NCI-H460 (cell line): ENCODE results near the gene HPS3. TPM values are rescaled to one million over a fixed set of nuclear protein-coding genes. Genes with fewer than 3 reads are reported as not detected.
"Not testable (repeated sequence)": the region's sequence is repeated elsewhere in the genome, so short reads cannot be mapped to it uniquely, and the experiment has no call there.

Experiments
- DNase-seq: peaks from one replicate; pipeline ENCODE4 v3.0.0-alpha.2; 2016; ENCODE audit warnings: low read depth; ENCODE audit errors: extremely low read depth
- total RNA-seq: library from RNA; depleted of rRNA; stranded (reverse); fragments of >200 nt; shearing (Covaris generic); gene quantifications from 2 replicates; pipeline ENCODE4 v1.2.3, GENCODE V29; 2014

Gene HPS3
- total RNA-seq, 1 experiment from 2014 or later: 17.5 TPM

GRCh38 chr3:149180057-149180573, 50.7 kb downstream of the HPS3 start:
- DNase-seq: peak; percentile 93

GRCh38 chr3:149181182-149181581, 51.7 kb downstream of the HPS3 start:
- no peak for DNase-seq

- no peak for DNase-seq
These were observed 56.8 kb downstream of the HPS3 start for GRCh38 chr3:149186219-149186618.

- no peak for DNase-seq
These were observed 57.3 kb downstream of the HPS3 start for GRCh38 chr3:149186721-149187120.

- no peak for DNase-seq
These were observed 59.1 kb downstream of the HPS3 start for GRCh38 chr3:149188494-149188893.

GRCh38 chr3:149195221-149195620, 65.8 kb downstream of the HPS3 start:
- DNase-seq: no peak

- DNase-seq: not testable (repeated sequence)
These were observed 67.6 kb downstream of the HPS3 start for GRCh38 chr3:149196805-149197592.

- DNase-seq: no peak
These were observed 68.2 kb downstream of the HPS3 start for GRCh38 chr3:149197669-149198068.

- no peak for DNase-seq
These were observed 69.2 kb downstream of the HPS3 start for GRCh38 chr3:149198611-149199010.

- DNase-seq: no peak
These were observed 70.0 kb downstream of the HPS3 start for GRCh38 chr3:149199474-149199873.

- no peak for DNase-seq
These were observed 74.3 kb downstream of the HPS3 start for GRCh38 chr3:149203758-149204157.

- DNase-seq: no peak
These were observed 75.1 kb downstream of the HPS3 start for GRCh38 chr3:149204390-149204991.

- DNase-seq: no peak
These were observed 78.0 kb downstream of the HPS3 start for GRCh38 chr3:149207475-149207874.

- DNase-seq: no peak
These were observed 80.0 kb downstream of the HPS3 start for GRCh38 chr3:149209431-149209830.

GRCh38 chr3:149212386-149212785, 82.9 kb downstream of the HPS3 start:
- no peak for DNase-seq

GRCh38 chr3:149214702-149215101, 85.3 kb downstream of the HPS3 start:
- DNase-seq: no peak

- DNase-seq: no peak
These were observed 86.1 kb downstream of the HPS3 start for GRCh38 chr3:149215515-149215914.

- no peak for DNase-seq
These were observed 86.9 kb downstream of the HPS3 start for GRCh38 chr3:149216193-149216869.

GRCh38 chr3:149217347-149217746, 87.9 kb downstream of the HPS3 start:
- no peak for DNase-seq

GRCh38 chr3:149219380-149220121, 90.1 kb downstream of the HPS3 start:
- not testable (repeated sequence) for DNase-seq
